OCI-LY7 (cell line): Measurements from ENCODE around the gene KCNG4. TPM values are rescaled to one million over a fixed set of nuclear protein-coding genes. Genes with fewer than 3 reads are reported as not detected.

ENCODE experiments used
- BruUV-seq: library from RNA; stranded (reverse); fragments of 400-500 nt; replicated peaks from 2 replicates; lab custom pipeline; 2021; lab: Mats Ljungman, UMichigan
- CTCF ChIA-PET: fragments of 300-600 bp; sonication (Branson Sonifier 250); formaldehyde crosslinking; loops from one replicate; lab custom pipeline; 2022; ENCODE audit warnings: antibody characterized with exemption; ENCODE audit not compliant: unreplicated experiment; lab: Charles Lee
- POLR2A ChIA-PET: fragments of 300-600 bp; sonication (Branson Sonifier 250); formaldehyde crosslinking; loops from one replicate; lab custom pipeline; 2022; ENCODE audit warnings: antibody characterized with exemption; lab: Charles Lee
- DNase-seq: peaks from one replicate; pipeline ENCODE4 v3.0.0-alpha.2; 2015; ENCODE audit warnings: low spot score
- H2AFZ ChIP-seq: fragments of 200-600 bp; sonication (generic), shearing (Covaris generic); 2 replicates; pipeline ENCODE4 v1.6.1; 2014; ENCODE audit warnings: mild to moderate bottlenecking, antibody characterized with exemption, low read length, moderate library complexity
- H3K27ac ChIP-seq: fragments of 200-600 bp; sonication (generic); 2 replicates; pipeline ENCODE4 v1.5.1; 2014; ENCODE audit warnings: mixed run types, low read depth, mild to moderate bottlenecking, moderate library complexity, low read length, inconsistent platforms; ENCODE audit not compliant: poor library complexity, severe bottlenecking
- H3K36me3 ChIP-seq: fragments of 200-600 bp; sonication (generic); 2 replicates; pipeline ENCODE4 v1.6.1; 2014; ENCODE audit warnings: mild to moderate bottlenecking, antibody characterized with exemption, low read length, moderate library complexity, mixed read lengths; ENCODE audit not compliant: insufficient read depth
- H3K4me1 ChIP-seq: fragments of 200-600 bp; sonication (generic); 2 replicates; pipeline ENCODE4 v1.5.1; 2014; ENCODE audit warnings: mild to moderate bottlenecking, low read length; ENCODE audit not compliant: insufficient read depth, poor library complexity, severe bottlenecking
- H3K4me2 ChIP-seq: fragments of 200-600 bp; sonication (generic); 2 replicates; pipeline ENCODE4 v1.6.1; 2014; ENCODE audit warnings: mild to moderate bottlenecking, low read length
- H3K4me3 ChIP-seq: fragments of 200-600 bp; sonication (generic); 2 replicates; pipeline ENCODE4 v1.5.1; 2014; ENCODE audit warnings: mild to moderate bottlenecking, low read depth, low read length; ENCODE audit not compliant: poor library complexity, severe bottlenecking
- H3K79me2 ChIP-seq: fragments of 200-600 bp; sonication (generic); 2 replicates; pipeline ENCODE4 v1.6.1; 2016; ENCODE audit warnings: low read depth, mild to moderate bottlenecking, low read length, moderate library complexity, mixed read lengths; ENCODE audit not compliant: insufficient read depth
- H3K9me2 ChIP-seq: fragments of 200-600 bp; sonication (generic); 2 replicates; pipeline ENCODE4 v1.6.1; 2016; ENCODE audit warnings: mild to moderate bottlenecking, low read length, mixed read lengths; ENCODE audit not compliant: insufficient read depth
- H3K9me3 ChIP-seq: fragments of 200-600 bp; sonication (generic); 2 replicates; pipeline ENCODE4 v1.6.1; 2014; ENCODE audit warnings: mild to moderate bottlenecking, mixed run types, low read length, mixed read lengths
- H4K20me1 ChIP-seq: fragments of 200-600 bp; sonication (generic); 2 replicates; pipeline ENCODE4 v1.6.1; 2014; ENCODE audit warnings: mild to moderate bottlenecking, antibody characterized with exemption, low read length, moderate library complexity, mixed read lengths; ENCODE audit not compliant: insufficient read depth
- EZH2phosphoT487 ChIP-seq: fragments of 200-600 bp; sonication (generic); IDR thresholded peaks from 2 replicates; pipeline ENCODE4 v1.6.1; 2018; ENCODE audit warnings: low read depth, borderline replicate concordance, mild to moderate bottlenecking, mixed run types, antibody characterized with exemption, low read length, moderate library complexity, mixed read lengths
- intact Hi-C: fragments of 100-400 bp; cut with micrococcal nuclease; formaldehyde crosslinking; loops from one replicate; pipeline ENCODE4 v1.10.0; 2022; ENCODE audit not compliant: unreplicated experiment
- total RNA-seq, 2 experiments: library from RNA; depleted of rRNA in 1 of 2; stranded (reverse); fragments of >200 nt in 1 of 2; shearing (Covaris generic) in 1 of 2; gene quantifications; 2 replicates each; pipeline ENCODE4 v1.2.3, GENCODE V29; 2014 to 2022
- TF ChIP-seq, protein P1 (sequence below): fragments of 200-600 bp; sonication (generic); conservative IDR thresholded peaks from 2 replicates; pipeline ENCODE4 v1.5.1; 2014; ENCODE audit warnings: mild to moderate bottlenecking, antibody characterized with exemption, low read length, moderate library complexity, mixed read lengths

The KCNG4 gene
- total RNA-seq, 2 experiments from 2014 or later, result not detected

DNA sequence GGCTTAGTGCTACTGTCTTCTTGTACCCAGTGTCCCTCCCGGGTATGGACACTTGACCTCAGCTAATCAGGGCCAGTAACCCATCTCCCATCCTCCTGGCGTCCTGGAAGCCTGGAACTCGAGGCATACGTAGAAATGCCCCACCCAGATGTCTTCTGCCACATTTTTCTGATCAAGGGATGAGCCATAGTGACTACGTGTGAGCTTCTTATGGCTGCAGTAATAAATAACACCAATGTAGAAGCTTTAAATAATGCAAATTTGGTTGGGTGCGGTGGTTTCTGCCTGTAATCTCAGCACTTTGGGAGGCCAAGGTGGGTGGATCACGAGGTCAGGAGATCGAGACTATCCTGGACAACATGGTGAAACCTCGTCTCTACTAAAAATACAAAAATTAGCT is 3.0 kb upstream of the KCNG4 start:
- no peak overlapping the region for H3K27ac ChIP-seq
- H2AFZ ChIP-seq, result no peak overlapping the region
- H3K9me3 ChIP-seq, result no peaks in the 10 kb centered on the region
- no peaks in the 10 kb centered on the region for H3K36me3 ChIP-seq
- H3K4me1 ChIP-seq, result no peaks in the 10 kb centered on the region
- H4K20me1 ChIP-seq, result no peaks in the 10 kb centered on the region
- intact Hi-C loops, result no loop called here
- POLR2A ChIA-PET, result interaction anchor here (1.3 kb wide), 1 partner anchor 9 kb away, joined by 3 read pairs; no protein-coding TSS in a partner anchor
- CTCF ChIA-PET, result no interaction called here
- H3K4me2 ChIP-seq, result no peak overlapping the region
- H3K9me2 ChIP-seq, result no peaks in the 10 kb centered on the region
- no TSS peak for BruUV-seq
- DNase-seq, result no peak
- no peak overlapping the region for H3K4me3 ChIP-seq
- H3K79me2 ChIP-seq, result no peaks in the 10 kb centered on the region
- TF ChIP-seq EZH2phosphoT487, result no peak
- TF ChIP-seq, protein P1, sequence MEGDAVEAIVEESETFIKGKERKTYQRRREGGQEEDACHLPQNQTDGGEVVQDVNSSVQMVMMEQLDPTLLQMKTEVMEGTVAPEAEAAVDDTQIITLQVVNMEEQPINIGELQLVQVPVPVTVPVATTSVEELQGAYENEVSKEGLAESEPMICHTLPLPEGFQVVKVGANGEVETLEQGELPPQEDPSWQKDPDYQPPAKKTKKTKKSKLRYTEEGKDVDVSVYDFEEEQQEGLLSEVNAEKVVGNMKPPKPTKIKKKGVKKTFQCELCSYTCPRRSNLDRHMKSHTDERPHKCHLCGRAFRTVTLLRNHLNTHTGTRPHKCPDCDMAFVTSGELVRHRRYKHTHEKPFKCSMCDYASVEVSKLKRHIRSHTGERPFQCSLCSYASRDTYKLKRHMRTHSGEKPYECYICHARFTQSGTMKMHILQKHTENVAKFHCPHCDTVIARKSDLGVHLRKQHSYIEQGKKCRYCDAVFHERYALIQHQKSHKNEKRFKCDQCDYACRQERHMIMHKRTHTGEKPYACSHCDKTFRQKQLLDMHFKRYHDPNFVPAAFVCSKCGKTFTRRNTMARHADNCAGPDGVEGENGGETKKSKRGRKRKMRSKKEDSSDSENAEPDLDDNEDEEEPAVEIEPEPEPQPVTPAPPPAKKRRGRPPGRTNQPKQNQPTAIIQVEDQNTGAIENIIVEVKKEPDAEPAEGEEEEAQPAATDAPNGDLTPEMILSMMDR, result no peak

DNA sequence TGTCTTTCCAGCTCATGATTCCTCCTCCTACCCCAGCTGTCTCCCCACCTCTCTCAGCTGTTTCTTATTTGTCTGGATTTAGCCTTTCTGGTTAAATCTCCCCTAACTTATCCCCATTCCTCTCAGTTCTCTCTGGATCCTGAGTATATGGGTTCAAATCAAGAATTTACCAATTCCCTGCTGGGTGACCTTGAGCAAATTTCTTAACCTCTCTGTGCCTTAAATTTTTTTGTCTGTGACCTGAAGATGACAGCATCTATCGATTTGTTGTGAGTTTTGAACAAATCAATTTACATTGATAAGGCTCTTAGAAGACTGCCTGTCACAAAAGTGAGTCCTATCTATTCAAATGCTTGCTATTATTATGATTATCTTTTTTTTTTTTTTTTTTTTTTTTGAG is 2.0 kb upstream of the KCNG4 start:
- CTCF ChIA-PET, result no interaction called here
- TF ChIP-seq, protein P1, result no peak
- no peak for TF ChIP-seq EZH2phosphoT487
- no peak overlapping the region for H3K4me3 ChIP-seq

DNA sequence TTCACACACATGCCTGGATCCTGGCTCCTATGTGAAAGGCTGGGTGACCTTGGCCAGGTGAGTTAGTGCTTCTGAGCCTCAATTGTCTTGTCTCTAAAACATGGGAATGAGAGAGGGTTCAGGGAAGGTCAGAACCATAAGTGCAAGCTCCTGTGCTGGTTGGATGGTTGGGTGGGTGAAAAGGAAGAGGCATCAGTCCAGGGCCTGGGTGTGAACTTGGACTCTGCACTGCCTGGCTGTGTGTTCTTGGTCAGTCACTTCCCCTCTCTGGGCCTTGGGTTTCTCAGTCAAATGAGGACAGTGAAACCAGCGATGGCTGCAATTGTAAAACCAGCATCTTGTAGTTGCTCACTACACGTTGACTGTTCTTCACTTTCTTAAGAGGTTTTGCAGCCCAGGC is 643 bp upstream of the KCNG4 start:
- TF ChIP-seq, protein P1, result no peak
- no peak for TF ChIP-seq EZH2phosphoT487

More for the DNA sequence above, 2.0 kb upstream of the KCNG4 start:
- intact Hi-C loops, result no loop called here
- Histone ChIP-seq H3K4me1 (no peaks in the 10 kb centered on the region), H3K27ac (no peak overlapping the region), H3K4me2 (no peak overlapping the region), H4K20me1 (no peaks in the 10 kb centered on the region), H2AFZ (no peak overlapping the region), H3K79me2 (no peaks in the 10 kb centered on the region), H3K9me2 (no peaks in the 10 kb centered on the region), H3K9me3 (no peaks in the 10 kb centered on the region), H3K36me3 (no peaks in the 10 kb centered on the region)
- POLR2A ChIA-PET, result no interaction called here
- BruUV-seq, result no TSS peak
- no peak for DNase-seq

More for the DNA sequence above, 643 bp upstream of the KCNG4 start:
- no peak overlapping the region for H2AFZ ChIP-seq
- no peak for DNase-seq
- no peaks in the 10 kb centered on the region for H3K9me3 ChIP-seq
- intact Hi-C loops, result no loop called here
- H4K20me1 ChIP-seq, result no peaks in the 10 kb centered on the region
- no peak overlapping the region for H3K27ac ChIP-seq
- H3K4me3 ChIP-seq, result no peak overlapping the region
- no peak overlapping the region for H3K4me2 ChIP-seq
- ChIA-PET POLR2A (interaction anchor here (0.6 kb wide), 1 partner anchor 42 kb away, joined by 4 read pairs; no protein-coding TSS in a partner anchor), CTCF (no interaction called here)
- no peaks in the 10 kb centered on the region for H3K9me2 ChIP-seq
- H3K36me3 ChIP-seq, result no peaks in the 10 kb centered on the region
- no peaks in the 10 kb centered on the region for H3K79me2 ChIP-seq
- H3K4me1 ChIP-seq, result no peaks in the 10 kb centered on the region
- no TSS peak for BruUV-seq
